K562 (cell line): ENCODE measurements around the gene B3GNT4. TPM values are rescaled to one million over a fixed set of nuclear protein-coding genes. Genes with fewer than 3 reads are reported as not detected.

Experiments
- ATAC-seq: fragments of 200-7000 bp; cut with Tn5 transposase; 3 replicates; pipeline ENCODE4 v1.9.1; 2020; ENCODE audit warnings: moderate library complexity
- BruUV-seq: library from RNA; stranded (reverse); fragments of 400-500 nt; replicated peaks from 2 replicates; lab custom pipeline; 2021; lab: Mats Ljungman, UMichigan
- CTCF ChIA-PET: fragments of 300-600 bp; formaldehyde crosslinking; extraction: SDS; loops from one replicate; lab custom pipeline; 2021; ENCODE audit warnings: low intra/inter-chr PET ratio; lab: Yijun Ruan, JAX
- POLR2A ChIA-PET: fragments of 300-600, 350-650 bp; sonication (Branson Sonifier 250); formaldehyde crosslinking; extraction: SDS; loops from one replicate; lab custom pipeline; 2021; ENCODE audit warnings: antibody characterized with exemption, inconsistent platforms; lab: Yijun Ruan, JAX
- DNase-seq, 4 experiments: peaks; one replicate each; pipeline versions ENCODE4 v3.0.0 to v3.0.0-alpha.2; 2011 to 2018; ENCODE audit warnings: low spot score in 3 of 4, mixed read lengths in 3 of 4; ENCODE audit errors: extremely low read depth in 1 of 4
- FAIRE-seq: peaks from 2 replicates; lab custom pipeline; 2011; peaks lifted over from hg19 to GRCh38; lab: Jason Lieb, UNC
- H2AFZ ChIP-seq: 2 replicates; pipeline ENCODE4 v1.6.0; 2011; ENCODE audit warnings: low read depth, low read length, control low read depth, inconsistent platforms
- H3K27ac ChIP-seq: fragments of 200-600 bp; 3 replicates; pipeline ENCODE4 v1.8.0; 2011; ENCODE audit warnings: low read depth, mild to moderate bottlenecking, control low read depth, inconsistent platforms, low read length, moderate library complexity, mixed read lengths; ENCODE audit errors: extremely low read depth
- H3K27me3 ChIP-seq, 2 experiments: fragments of 300-600 bp in 1 of 2; 2 replicates in 1 of 2; 3 replicates in 1 of 2; pipeline versions ENCODE4 v1.6.0 to v1.8.0; 2011; ENCODE audit warnings: inconsistent platforms in 2 of 2, low read length in 2 of 2, mild to moderate bottlenecking in 1 of 2, mixed read lengths in 1 of 2, moderate library complexity in 1 of 2; ENCODE audit not compliant: control insufficient read depth in 2 of 2, insufficient read depth in 2 of 2
- H3K36me3 ChIP-seq: fragments of 300-600 bp; 3 replicates; pipeline ENCODE4 v1.8.0; 2011; ENCODE audit warnings: mild to moderate bottlenecking, low read length, inconsistent platforms; ENCODE audit not compliant: control insufficient read depth, insufficient read depth
- H3K4me1 ChIP-seq, 2 experiments: fragments of 200-600 bp in 1 of 2; replicated peaks in 1 of 2; 2 replicates in 1 of 2; 3 replicates in 1 of 2; pipeline versions ENCODE4 v1.5.1 to v1.8.0; 2011; ENCODE audit warnings: inconsistent platforms in 2 of 2, low read length in 2 of 2, mild to moderate bottlenecking in 1 of 2, mixed read lengths in 1 of 2, moderate library complexity in 1 of 2; ENCODE audit not compliant: control insufficient read depth in 2 of 2, insufficient read depth in 2 of 2
- H3K4me2 ChIP-seq: 2 replicates; pipeline ENCODE4 v1.6.1; 2011; ENCODE audit warnings: low read length, control low read depth, inconsistent platforms, mixed read lengths; ENCODE audit not compliant: insufficient read depth
- H3K4me3 ChIP-seq: fragments of 200-600 bp; sonication (generic), shearing (Covaris generic); 2 replicates; pipeline ENCODE4 v1.5.1; 2016; ENCODE audit warnings: control low read depth, inconsistent platforms
- H3K79me2 ChIP-seq: fragments of 200-600 bp; 3 replicates; pipeline ENCODE4 v1.8.0; 2011; ENCODE audit warnings: low read length, inconsistent platforms; ENCODE audit not compliant: control insufficient read depth, insufficient read depth
- H3K9ac ChIP-seq, 2 experiments: 2 replicates each; pipeline versions ENCODE4 v1.6.0 to v1.6.1; 2011; ENCODE audit warnings: low read depth in 2 of 2, low read length in 2 of 2, control low read depth in 1 of 2, inconsistent platforms in 1 of 2, mild to moderate bottlenecking in 1 of 2, mixed read lengths in 1 of 2; ENCODE audit not compliant: insufficient read depth in 1 of 2
- H3K9me1 ChIP-seq: one replicate; pipeline ENCODE4 v1.6.0; 2011; ENCODE audit warnings: inconsistent platforms, mild to moderate bottlenecking, low read length, moderate library complexity; ENCODE audit not compliant: control insufficient read depth, insufficient read depth
- H3K9me3 ChIP-seq: replicated peaks from 2 replicates; pipeline ENCODE4 v1.5.1; 2011; ENCODE audit warnings: low read depth, low read length, inconsistent platforms; ENCODE audit not compliant: control insufficient read depth, insufficient read depth
- H4K20me1 ChIP-seq: replicated peaks from 2 replicates; pipeline ENCODE4 v1.6.1; 2011; ENCODE audit warnings: low read length, inconsistent platforms, mixed read lengths; ENCODE audit not compliant: control insufficient read depth, insufficient read depth
- BHLHE40 ChIP-seq: IDR thresholded peaks from 2 replicates; pipeline ENCODE4 v1.6.1; 2011; ENCODE audit warnings: low read length, improper control_type of control experiment
- CC2D1A ChIP-seq: fragments of 450-650 bp; IDR thresholded peaks from 2 replicates; pipeline ENCODE4 v1.6.1; 2017; ENCODE audit warnings: mild to moderate bottlenecking
- DACH1 ChIP-seq: fragments of 450-650 bp; IDR thresholded peaks from 2 replicates; pipeline ENCODE4 v1.6.1; 2018; ENCODE audit not compliant: partially characterized antibody
- EP400 ChIP-seq: fragments of 450-650 bp; IDR thresholded peaks from 2 replicates; pipeline ENCODE4 v1.6.1; 2017; ENCODE audit warnings: antibody characterized with exemption, mild to moderate bottlenecking, moderate library complexity
- ESRRA ChIP-seq: fragments of 450-650 bp; IDR thresholded peaks from 2 replicates; pipeline ENCODE4 v1.6.1; 2014; ENCODE audit warnings: low read depth, mild to moderate bottlenecking, moderate library complexity, borderline replicate concordance
- FOXK1 ChIP-seq: sonication (generic); formaldehyde crosslinking; IDR thresholded peaks from 2 replicates; pipeline ENCODE4 v1.8.0; 2022; ENCODE audit warnings: missing genetic modification reagents, mild to moderate bottlenecking, borderline replicate concordance
- FOXP1 ChIP-seq: sonication (generic); formaldehyde crosslinking; IDR thresholded peaks from 2 replicates; pipeline ENCODE4 v1.8.0; 2022; ENCODE audit warnings: mild to moderate bottlenecking, missing genetic modification reagents
- GTF2A2 ChIP-seq: IDR thresholded peaks from 2 replicates; pipeline ENCODE4 v1.6.1; 2016; ENCODE audit warnings: mild to moderate bottlenecking, missing genetic modification characterization, missing compliant biosample characterization
- MEF2A ChIP-seq: IDR thresholded peaks from 2 replicates; pipeline ENCODE4 v1.6.1; 2011; ENCODE audit warnings: low read depth, mild to moderate bottlenecking, low read length, moderate library complexity; ENCODE audit not compliant: control insufficient read depth
- MYC ChIP-seq, 2 experiments: fragments of 250-450 bp in 1 of 2; sonication (Bioruptor Pico) in 1 of 2; IDR thresholded peaks; 2 replicates each; pipeline versions ENCODE4 v1.5.1 to v1.6.1; 2012 to 2021; ENCODE audit warnings: low read depth in 2 of 2, borderline replicate concordance in 1 of 2, improper control_type of control experiment in 1 of 2, low read length in 1 of 2, mild to moderate bottlenecking in 1 of 2, moderate library complexity in 1 of 2
- SMARCC2 ChIP-seq: fragments of 450-650 bp; IDR thresholded peaks from 2 replicates; pipeline ENCODE4 v1.6.1; 2017; ENCODE audit warnings: antibody characterized with exemption, moderate library complexity, mild to moderate bottlenecking, low read depth
- SRF ChIP-seq, 2 experiments: fragments of 250-450, 450-650 bp in 1 of 2; sonication (Bioruptor Pico) in 1 of 2; sonication (generic) in 1 of 2; formaldehyde crosslinking; IDR thresholded peaks; 2 replicates each; pipeline versions ENCODE4 v1.5.0 to v1.5.1; 2020 to 2022; ENCODE audit warnings: mild to moderate bottlenecking in 1 of 2, missing genetic modification reagents in 1 of 2
- ZBTB1 ChIP-seq: sonication (generic); formaldehyde crosslinking; IDR thresholded peaks from 2 replicates; pipeline ENCODE4 v1.8.1; 2023; ENCODE audit warnings: missing genetic modification reagents, low read depth, mild to moderate bottlenecking, borderline replicate concordance
- ZNF583 ChIP-seq: fragments of 250-450 bp; sonication (Bioruptor Pico); IDR thresholded peaks from 2 replicates; pipeline ENCODE4 v1.4.0; 2020
- WGBS: fragments of 100-300 bp; shearing (Covaris generic); methylation state at CpG from one replicate; pipeline ENCODE4 v1.1.6; 2016; ENCODE audit warnings: low coverage, mixed read lengths; ENCODE audit not compliant: insufficient coverage; ENCODE audit errors: missing lambda C conversion rate; 5-methylcytosine and 5-hydroxymethylcytosine counted together
- in situ Hi-C: fragments of 300-500 bp; cut with MboI; formaldehyde crosslinking; loops from 4 replicates; pipeline ENCODE4 v1.15.0; 2018; ENCODE audit warnings: inconsistent platforms, mixed read lengths
- intact Hi-C: fragments of 100-400 bp; cut with micrococcal nuclease; formaldehyde crosslinking; loops from 2 replicates; pipeline ENCODE4 v1.14.2; 2022
- polyA plus RNA-seq, 8 experiments: library from polyadenylated mRNA; depleted of rRNA in 4 of 8; stranded (reverse) in 5 of 8; unstranded in 3 of 8; fragments of >200 nt; fragmentation: Nextera tagmentation in 2 of 8; fragmentation: Illumina TruSeq in 1 of 8; extraction: Ambion mirVana in 2 of 8; extraction: Trizol in 1 of 8; gene quantifications; 2 replicates each; pipeline versions ENCODE4 v1.2.1 to v1.2.3, GENCODE V29; 2011 to 2014; ENCODE audit warnings: inconsistent platforms in 1 of 8, missing spikeins in 1 of 8
- total RNA-seq, 7 experiments: library from RNA; depleted of rRNA in 6 of 7; stranded (reverse); fragments of >200 nt in 6 of 7; fragmentation: Illumina TruSeq in 2 of 7; extraction: Trizol in 2 of 7; gene quantifications; 2 replicates each; pipeline versions ENCODE4 v1.2.1 to v1.2.3, GENCODE V29; 2011 to 2021; ENCODE audit warnings: low replicate concordance in 1 of 7
- TF ChIP-seq, protein P1 (sequence below): sonication (generic); formaldehyde crosslinking; IDR thresholded peaks from 2 replicates; pipeline ENCODE4 v1.8.0; 2022; ENCODE audit warnings: missing genetic modification reagents, mild to moderate bottlenecking, moderate library complexity, borderline replicate concordance
- TF ChIP-seq, protein P2 (sequence below): fragments of 250-450 bp; sonication (Bioruptor Pico); IDR thresholded peaks from 2 replicates; pipeline ENCODE4 v1.8.0; 2022; ENCODE audit warnings: moderate library complexity, mild to moderate bottlenecking, inconsistent platforms

B3GNT4 gene
- total and polyA plus RNA-seq, 9 of the 15 experiments (the other 6 are each of a cell fraction or from before 2014, with no cell fraction given), result 0.17 to 3.2 (median 1.3) TPM

DNA sequence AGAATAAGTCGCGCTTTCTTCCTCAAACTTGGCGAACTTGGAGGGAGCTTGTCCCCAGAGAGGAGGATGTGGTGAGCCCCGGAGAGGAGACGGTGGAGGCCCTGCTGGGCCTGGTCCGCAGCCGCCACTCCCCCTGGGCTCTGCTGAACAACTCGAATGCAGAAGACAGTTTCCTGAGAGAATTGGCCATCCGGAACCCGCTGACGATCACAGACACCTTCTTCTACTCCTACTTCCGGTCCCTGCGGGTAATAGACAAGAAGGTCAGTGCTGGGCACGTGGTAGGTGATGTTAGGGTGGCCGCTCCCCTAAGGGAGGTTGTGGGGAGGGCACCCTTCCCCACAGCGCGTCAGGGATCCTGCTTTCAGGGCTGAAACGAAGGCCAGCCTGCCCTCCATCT is 19.0 kb upstream of the B3GNT4 start:
- DNase-seq (no peak), ATAC-seq (no peak), FAIRE-seq (no peak)
- CTCF ChIA-PET, result no interaction called here
- no peak overlapping the region for H3K27ac ChIP-seq
- POLR2A ChIA-PET, result interaction anchor here (0.6 to 1.3 kb wide), 2 partner anchors 87 to 258 kb away, joined by 3 read pairs; no protein-coding TSS in a partner anchor
- H3K9me1 ChIP-seq, result no peaks in the 10 kb centered on the region
- H3K4me1 ChIP-seq, result peaks cover 0 to 4% of the 10 kb centered on the region in 2 experiments; a peak in 2 of 5 replicates
- H3K79me2 ChIP-seq, result no peaks in the 10 kb centered on the region
- H3K36me3 ChIP-seq, result no peaks in the 10 kb centered on the region
- H3K4me2 ChIP-seq, result no peak overlapping the region
- H2AFZ ChIP-seq, result peak overlapping the region; percentile 67
- TF ChIP-seq BHLHE40 (no peak), CC2D1A (no peak), ESRRA (no peak), GTF2A2 (tag) (no peak), FOXP1 (CRISPR knock-in tag) (no peak), FOXK1 (CRISPR knock-in tag) (no peak), ZBTB1 (CRISPR knock-in tag) (no peak), SRF (CRISPR knock-in tag; IDR thresholded peaks at IDR 0.05) (no peak), DACH1 (no peak), MEF2A (no peak), ZNF583 (no peak), SMARCC2 (no peak), MYC (IDR thresholded peaks at IDR 0.05; ENCODE audit: low read depth, low read length) (no peak), MYC (CRISPR knock-in tag; IDR thresholded peaks at IDR 0.05; ENCODE audit: borderline replicate concordance, low read depth) (no peak), EP400 (no peak)
- TF ChIP-seq, protein P1, sequence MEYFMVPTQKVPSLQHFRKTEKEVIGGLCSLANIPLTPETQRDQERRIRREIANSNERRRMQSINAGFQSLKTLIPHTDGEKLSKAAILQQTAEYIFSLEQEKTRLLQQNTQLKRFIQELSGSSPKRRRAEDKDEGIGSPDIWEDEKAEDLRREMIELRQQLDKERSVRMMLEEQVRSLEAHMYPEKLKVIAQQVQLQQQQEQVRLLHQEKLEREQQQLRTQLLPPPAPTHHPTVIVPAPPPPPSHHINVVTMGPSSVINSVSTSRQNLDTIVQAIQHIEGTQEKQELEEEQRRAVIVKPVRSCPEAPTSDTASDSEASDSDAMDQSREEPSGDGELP (CRISPR knock-in tag), result no peak
- TF ChIP-seq, protein P2, sequence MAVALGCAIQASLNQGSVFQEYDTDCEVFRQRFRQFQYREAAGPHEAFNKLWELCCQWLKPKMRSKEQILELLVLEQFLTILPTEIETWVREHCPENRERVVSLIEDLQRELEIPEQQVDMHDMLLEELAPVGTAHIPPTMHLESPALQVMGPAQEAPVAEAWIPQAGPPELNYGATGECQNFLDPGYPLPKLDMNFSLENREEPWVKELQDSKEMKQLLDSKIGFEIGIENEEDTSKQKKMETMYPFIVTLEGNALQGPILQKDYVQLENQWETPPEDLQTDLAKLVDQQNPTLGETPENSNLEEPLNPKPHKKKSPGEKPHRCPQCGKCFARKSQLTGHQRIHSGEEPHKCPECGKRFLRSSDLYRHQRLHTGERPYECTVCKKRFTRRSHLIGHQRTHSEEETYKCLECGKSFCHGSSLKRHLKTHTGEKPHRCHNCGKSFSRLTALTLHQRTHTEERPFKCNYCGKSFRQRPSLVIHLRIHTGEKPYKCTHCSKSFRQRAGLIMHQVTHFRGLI (CRISPR knock-in tag), result no peak
- WGBS, result 44% methylated on average over 18 of the region's 18 CpGs
- no peak overlapping the region for H3K9ac ChIP-seq
- BruUV-seq, result no TSS peak
- H3K27me3 ChIP-seq, result no peaks in the 10 kb centered on the region
- no peaks in the 10 kb centered on the region for H4K20me1 ChIP-seq
- in situ Hi-C loops, result no loop called here
- H3K9me3 ChIP-seq, result no peaks in the 10 kb centered on the region
- intact Hi-C loops, result no loop called here
- H3K4me3 ChIP-seq, result no peak overlapping the region
